ENCODE data around the gene HBP1. TPM values are rescaled to one million over a fixed set of nuclear protein-coding genes. Genes with fewer than 3 reads are reported as not detected.

The HBP1 gene
- total and polyA plus RNA-seq, 2 of the 13 experiments (the other 11 are each of a cell fraction or from before 2014, with no cell fraction given), result 22.9 to 44.1 TPM

DNA sequence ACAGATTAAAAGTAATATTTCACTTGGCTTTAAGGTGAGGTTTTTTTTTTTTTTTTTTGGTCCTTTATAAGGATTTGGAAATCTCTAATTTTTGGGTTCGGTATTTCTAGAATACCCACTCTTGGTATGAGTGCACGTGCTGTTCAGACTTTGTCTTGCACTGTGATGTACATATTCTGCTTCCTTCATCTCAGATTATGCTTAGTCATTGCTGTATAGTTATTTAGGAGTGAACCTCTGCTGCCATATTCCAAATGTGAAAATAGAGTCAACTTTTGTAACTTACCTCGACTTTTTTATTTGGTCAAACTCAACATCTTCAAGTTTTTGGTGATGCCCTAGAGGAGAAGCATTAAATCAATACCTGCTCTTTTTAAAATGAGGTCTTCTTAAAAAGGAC is 40.1 kb upstream of the HBP1 start:
- intact Hi-C loops (cut with micrococcal nuclease; ENCODE audit: unreplicated experiment), result no loop called here
- ATAC-seq, result no peak
- Histone ChIP-seq H3K4me3 (replicated peaks in 1 of 3; ENCODE audit: insufficient read depth in 1 of 3, low read depth in 2 of 3, low read length in 3 of 3) (no peak overlapping the region), H3K27me3 (ENCODE audit: control insufficient read depth in 1 of 2, insufficient read depth in 2 of 2, low read length in 2 of 2) (no peaks in the 10 kb centered on the region; a peak in 1 of 5 replicates), H3K79me2 (ENCODE audit: insufficient read depth, low read length) (no peaks in the 10 kb centered on the region), H4K20me1 (ENCODE audit: insufficient read depth, low read length) (no peaks in the 10 kb centered on the region), H3K4me2 (ENCODE audit: low read depth, low read length) (no peak overlapping the region), H3K9ac (ENCODE audit: insufficient read depth, low read depth, low read length) (no peak overlapping the region), H3K9me3 (ENCODE audit: low read length) (no peaks in the 10 kb centered on the region), H2AFZ (ENCODE audit: low read length) (no peak overlapping the region), H3K36me3 (replicated peaks in 1 of 2; ENCODE audit: control insufficient read depth in 1 of 2, insufficient read depth in 2 of 2, low read length in 2 of 2) (no peaks in the 10 kb centered on the region), H3K27ac (ENCODE audit: extremely low read length, insufficient read depth, low read length) (no peak overlapping the region), H3K4me1 (ENCODE audit: insufficient read depth, low read length) (no peaks in the 10 kb centered on the region)
- no peak for FAIRE-seq
- in situ Hi-C loops (cut with HindIII; ENCODE audit: extremely low pct_ligation_motif_present, low pct_unique_long_range_greater_than_20kb), result no loop called here
- no TSS peak for BruUV-seq (replicated peaks)
- WGBS (ENCODE audit: low lambda C conversion rate), result 8% methylated on average over 3 of the region's 3 CpGs
- DNase-seq (ENCODE audit: low spot score), result no peak
- ChIA-PET POLR2A (no interaction called here), CTCF (ENCODE audit: low intra/inter-chr PET ratio, low total read pairs) (no interaction called here)
- peak; percentile 69 for TF ChIP-seq NFE2L2 (IDR thresholded peaks at IDR 0.05; ENCODE audit: low read length)
- TF ChIP-seq ZNF317 (CRISPR knock-in tag; IDR thresholded peaks at IDR 0.05), result no peak

- Histone ChIP-seq H3K27me3 (ENCODE audit: control insufficient read depth in 1 of 2, insufficient read depth in 2 of 2, low read length in 2 of 2) (no peaks in the 10 kb centered on the region; a peak in 1 of 5 replicates), H3K9ac (ENCODE audit: insufficient read depth, low read depth, low read length) (no peak overlapping the region), H2AFZ (ENCODE audit: low read length) (no peak overlapping the region), H3K4me3 (replicated peaks in 1 of 3; ENCODE audit: insufficient read depth in 1 of 3, low read depth in 2 of 3, low read length in 3 of 3) (no peak overlapping the region), H3K4me2 (ENCODE audit: low read depth, low read length) (no peak overlapping the region), H3K36me3 (replicated peaks in 1 of 2; ENCODE audit: control insufficient read depth in 1 of 2, insufficient read depth in 2 of 2, low read length in 2 of 2) (no peaks in the 10 kb centered on the region), H4K20me1 (ENCODE audit: insufficient read depth, low read length) (no peaks in the 10 kb centered on the region), H3K9me3 (ENCODE audit: low read length) (no peaks in the 10 kb centered on the region), H3K79me2 (ENCODE audit: insufficient read depth, low read length) (no peaks in the 10 kb centered on the region), H3K27ac (ENCODE audit: extremely low read length, insufficient read depth, low read length) (no peak overlapping the region), H3K4me1 (ENCODE audit: insufficient read depth, low read length) (no peaks in the 10 kb centered on the region)
- FAIRE-seq (peak; percentile 54), ATAC-seq (peak; percentile 85), DNase-seq (ENCODE audit: low spot score) (peak; percentile 11)
- intact Hi-C loops (cut with micrococcal nuclease; ENCODE audit: unreplicated experiment), result loop anchor here (5.0 kb wide), 1 partner anchor 68 kb away; no protein-coding TSS in a partner anchor
- in situ Hi-C loops (cut with HindIII; ENCODE audit: extremely low pct_ligation_motif_present, low pct_unique_long_range_greater_than_20kb), result no loop called here
- BruUV-seq (replicated peaks), result no TSS peak
- 9% methylated on average over 6 of the region's 6 CpGs for WGBS (ENCODE audit: low lambda C conversion rate)
- ChIA-PET POLR2A (no interaction called here), CTCF (ENCODE audit: low intra/inter-chr PET ratio, low total read pairs) (no interaction called here)
- TF ChIP-seq PBX2 (CRISPR knock-in tag; IDR thresholded peaks at IDR 0.05) (no peak), ZNF790 (CRISPR knock-in tag; IDR thresholded peaks at IDR 0.05; ENCODE audit: borderline replicate concordance) (no peak), ZFP36L1 (CRISPR knock-in tag; IDR thresholded peaks at IDR 0.05) (no peak), BHLHE40 (IDR thresholded peaks at IDR 0.05; ENCODE audit: low read length) (no peak), SRSF9 (IDR thresholded peaks at IDR 0.05; ENCODE audit: borderline replicate concordance, insufficient read depth, low read depth, low read length, poor library complexity, severe bottlenecking) (no peak), DNMT1 (CRISPR knock-in tag; IDR thresholded peaks at IDR 0.05) (no peak), ETV6 (CRISPR knock-in tag; conservative IDR thresholded peaks at IDR 0.05) (no peak), NCOA1 (CRISPR knock-in tag; IDR thresholded peaks at IDR 0.05) (no peak), ZNF501 (CRISPR knock-in tag; IDR thresholded peaks at IDR 0.05) (no peak), IKZF4 (CRISPR knock-in tag; IDR thresholded peaks at IDR 0.05; ENCODE audit: borderline replicate concordance, low read depth, not compliant biosample characterization) (no peak), AGO2 (optimal IDR thresholded peaks at IDR 0.05; ENCODE audit: low read depth, low read length) (no peak), GABPB1 (CRISPR knock-in tag; IDR thresholded peaks at IDR 0.05) (no peak), KDM3A (CRISPR knock-in tag; IDR thresholded peaks at IDR 0.05; ENCODE audit: low read depth) (no peak), ZNF547 (CRISPR knock-in tag; IDR thresholded peaks at IDR 0.05) (no peak)
- TF ChIP-seq, protein P1, sequence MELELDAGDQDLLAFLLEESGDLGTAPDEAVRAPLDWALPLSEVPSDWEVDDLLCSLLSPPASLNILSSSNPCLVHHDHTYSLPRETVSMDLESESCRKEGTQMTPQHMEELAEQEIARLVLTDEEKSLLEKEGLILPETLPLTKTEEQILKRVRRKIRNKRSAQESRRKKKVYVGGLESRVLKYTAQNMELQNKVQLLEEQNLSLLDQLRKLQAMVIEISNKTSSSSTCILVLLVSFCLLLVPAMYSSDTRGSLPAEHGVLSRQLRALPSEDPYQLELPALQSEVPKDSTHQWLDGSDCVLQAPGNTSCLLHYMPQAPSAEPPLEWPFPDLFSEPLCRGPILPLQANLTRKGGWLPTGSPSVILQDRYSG (CRISPR knock-in tag; IDR thresholded peaks at IDR 0.05), result no peak
Observed at GRCh38 chr7:107130487-107131220, 38.1 kb upstream of the HBP1 start.

Measured in HepG2 (cell line).